Renal pelvis (tissue), 4 donors: ENCODE data around the gene CHKB. TPM values are rescaled to one million over a fixed set of nuclear protein-coding genes. Genes with fewer than 3 reads are reported as not detected.
"Not testable (repeated sequence)": the region's sequence is repeated elsewhere in the genome, so short reads cannot be mapped to it uniquely, and the experiment has no call there.

ENCODE experiments used
- DNase-seq: peaks from one replicate; pipeline ENCODE4 v3.0.0-alpha.2; 2013
- polyA plus RNA-seq, 3 donors: library from polyadenylated mRNA; unstranded; fragments of 120-200 nt; gene quantifications; one replicate each; pipeline ENCODE4 v1.2.1, GENCODE V29; 2013; ENCODE audit not compliant: insufficient read length in 3 of 3

The CHKB gene
- polyA plus RNA-seq, 3 donors, result 74.5 to 109 (median 105) TPM

DNA sequence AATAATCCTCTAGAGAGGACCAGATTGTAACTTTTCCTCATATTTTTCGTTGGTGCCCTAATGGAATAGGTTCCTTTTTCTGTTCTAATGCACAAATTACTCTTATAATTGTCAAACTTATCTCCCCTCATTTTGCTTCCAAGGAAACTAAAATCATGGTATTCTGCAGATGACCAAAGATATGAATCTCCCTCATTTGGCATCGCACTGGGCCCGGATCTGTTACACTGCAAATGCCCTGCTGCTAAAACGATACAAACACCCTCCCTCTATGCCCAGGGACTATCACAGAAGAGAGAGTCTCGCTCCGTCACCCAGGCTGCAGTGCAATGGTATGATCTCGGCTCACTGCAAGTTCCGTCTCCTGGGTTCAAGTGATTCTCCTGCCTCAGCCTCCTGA, 29.3 kb downstream of the CHKB start:
- DNase-seq, result no peak

DNA sequence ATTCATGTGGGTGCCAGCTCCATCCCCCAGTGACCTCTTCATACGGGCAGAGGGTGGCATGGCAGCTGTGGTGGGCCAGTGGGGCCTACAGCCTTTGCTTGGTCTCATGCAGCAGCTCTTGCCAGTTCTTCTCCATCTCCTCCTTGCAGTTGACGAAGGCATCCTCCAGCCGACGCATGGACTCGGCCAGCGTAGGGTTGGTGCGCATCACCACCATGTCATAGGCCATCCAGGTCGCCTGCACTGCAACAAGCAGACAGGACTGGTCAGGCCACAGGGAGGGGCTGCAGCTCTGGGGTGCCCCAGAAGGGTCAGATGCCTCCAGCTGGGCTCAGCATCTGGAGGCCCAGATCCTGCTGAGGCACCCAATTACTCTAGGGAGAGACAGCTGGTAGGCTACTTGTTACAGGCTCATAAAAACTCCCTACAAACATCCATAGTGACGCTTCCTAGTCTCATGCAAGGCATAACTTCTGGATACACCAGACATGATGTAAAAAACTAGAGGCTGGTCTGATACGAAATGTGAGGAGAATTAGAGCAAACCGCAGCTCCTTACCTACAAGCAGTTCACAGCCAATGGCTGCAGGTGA, 31.4 kb downstream of the CHKB start:
- no peak for DNase-seq

DNA sequence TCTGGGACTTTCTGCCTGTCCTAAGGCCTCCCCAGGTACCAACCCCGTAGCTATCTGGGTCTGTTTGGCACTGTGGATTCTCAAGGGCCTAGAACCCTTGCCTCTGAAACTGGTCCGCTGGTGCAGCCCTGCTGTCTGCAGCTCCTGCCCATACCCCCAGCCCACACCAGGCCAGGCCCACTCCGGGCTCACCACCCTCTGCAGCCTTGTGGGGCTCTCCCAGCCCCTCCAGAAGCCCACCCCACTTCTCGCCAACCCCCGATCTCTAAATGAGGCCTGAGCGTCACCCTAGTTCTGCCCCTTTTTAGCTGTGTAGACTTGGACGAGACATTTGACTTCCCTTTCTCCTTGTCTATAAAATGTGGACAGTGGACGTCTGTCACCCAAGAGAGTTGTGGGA, 32.3 kb downstream of the CHKB start:
- no peak for DNase-seq

DNA sequence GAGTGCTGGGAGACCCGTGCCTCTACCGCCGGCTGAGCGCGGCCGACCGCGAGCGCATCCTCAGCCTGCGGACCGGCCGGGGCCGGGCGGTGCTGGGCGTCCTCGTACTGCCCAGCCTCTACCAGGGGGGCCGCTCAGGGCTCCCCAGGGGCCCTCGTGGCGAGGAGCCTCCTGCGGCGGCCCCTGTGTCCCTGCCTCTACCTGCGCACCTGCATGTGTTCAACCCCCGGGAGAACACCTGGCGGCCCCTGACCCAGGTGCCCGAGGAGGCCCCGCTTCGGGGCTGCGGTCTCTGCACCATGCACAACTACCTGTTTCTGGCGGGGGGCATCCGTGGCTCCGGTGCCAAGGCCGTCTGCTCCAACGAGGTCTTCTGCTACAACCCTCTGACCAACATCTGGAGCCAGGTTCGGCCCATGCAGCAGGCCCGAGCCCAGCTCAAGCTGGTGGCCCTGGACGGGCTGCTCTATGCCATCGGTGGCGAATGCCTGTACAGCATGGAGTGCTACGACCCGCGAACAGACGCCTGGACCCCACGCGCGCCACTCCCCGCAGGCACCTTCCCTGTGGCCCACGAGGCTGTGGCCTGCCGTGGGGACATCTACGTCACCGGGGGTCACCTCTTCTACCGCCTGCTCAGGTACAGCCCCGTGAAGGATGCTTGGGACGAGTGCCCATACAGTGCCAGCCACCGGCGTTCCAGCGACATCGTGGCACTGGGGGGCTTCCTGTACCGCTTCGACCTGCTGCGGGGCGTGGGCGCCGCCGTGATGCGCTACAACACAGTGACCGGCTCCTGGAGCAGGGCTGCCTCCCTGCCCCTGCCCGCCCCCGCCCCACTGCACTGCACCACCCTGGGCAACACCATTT, 33.5 kb downstream of the CHKB start:
- no peak for DNase-seq

DNA sequence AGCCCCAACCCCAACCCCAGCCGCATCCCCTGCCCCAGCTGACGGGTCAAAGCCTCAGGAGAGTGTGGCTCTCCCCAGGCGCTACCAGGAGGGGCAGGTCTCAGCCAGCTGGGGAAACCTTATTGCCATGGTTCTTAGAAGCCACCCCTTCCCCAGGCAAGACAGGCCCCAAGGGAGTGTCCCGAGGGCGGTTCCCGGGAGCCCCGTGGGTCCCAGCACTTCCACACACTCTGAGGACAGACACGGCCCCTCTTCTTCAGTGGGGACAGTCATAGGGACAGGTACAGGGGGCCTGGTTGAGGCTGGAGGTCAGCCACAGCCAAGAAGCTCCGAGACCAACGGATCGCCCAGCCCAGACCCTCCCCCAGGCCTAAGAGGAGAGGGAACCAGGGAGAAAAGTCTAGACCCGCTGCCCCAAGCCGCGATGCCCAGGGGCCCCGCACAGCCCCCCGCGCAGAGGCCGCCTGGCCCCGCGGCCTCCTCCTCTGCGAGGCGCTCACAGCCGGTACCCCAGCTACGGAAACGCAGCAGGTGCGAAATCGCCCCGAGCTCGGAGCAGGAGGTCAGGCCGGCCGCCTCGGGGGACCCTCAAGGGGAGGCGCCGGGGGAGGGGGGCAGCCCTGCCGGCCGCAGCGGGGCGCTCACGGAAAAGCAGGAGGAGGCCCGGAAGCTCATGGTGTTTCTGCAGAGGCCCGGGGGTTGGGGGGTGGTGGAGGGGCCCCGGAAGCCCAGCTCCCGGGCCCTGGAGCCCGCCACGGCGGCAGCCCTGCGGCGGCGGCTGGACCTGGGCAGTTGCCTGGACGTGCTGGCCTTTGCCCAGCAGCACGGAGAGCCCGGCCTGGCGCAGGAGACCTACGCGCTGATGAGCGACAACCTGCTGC, 34.4 kb downstream of the CHKB start:
- DNase-seq, result no peak

DNA sequence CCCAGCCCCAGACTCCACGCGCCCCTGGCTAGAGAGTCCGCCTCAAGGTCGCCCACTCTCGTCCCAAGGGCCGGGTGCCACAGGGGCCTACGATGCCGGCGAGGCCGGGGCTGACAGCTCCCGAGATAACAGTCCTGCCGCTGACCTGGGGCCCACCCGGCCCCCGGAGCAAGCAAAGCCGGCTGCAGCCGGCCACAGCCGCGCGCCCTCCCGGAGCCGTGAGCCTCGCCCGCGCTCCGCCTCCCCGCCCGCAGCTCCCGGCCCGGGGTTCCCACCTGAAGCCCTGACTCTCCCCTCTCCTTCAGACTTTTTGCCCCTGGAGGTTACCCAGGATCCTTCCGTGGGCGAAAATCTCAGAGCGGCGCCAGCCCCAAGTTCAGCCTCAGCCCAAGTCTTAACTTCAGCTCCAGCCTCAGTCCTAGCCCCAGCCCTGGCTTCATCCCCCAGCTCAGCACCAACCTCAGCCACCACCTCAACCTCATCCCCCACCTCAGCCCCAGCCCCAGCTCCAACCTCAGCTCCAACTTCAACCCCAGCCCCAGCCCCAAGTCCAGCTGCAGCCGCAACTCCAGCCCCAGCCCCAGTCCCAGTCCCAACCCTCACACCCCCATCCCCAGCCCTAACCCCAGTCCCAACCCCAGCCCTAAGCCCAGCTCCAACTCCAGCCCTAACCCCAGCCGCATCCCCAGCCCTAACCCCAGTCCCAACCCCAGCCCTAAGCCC, 35.2 kb downstream of the CHKB start:
- DNase-seq, result no peak

DNA sequence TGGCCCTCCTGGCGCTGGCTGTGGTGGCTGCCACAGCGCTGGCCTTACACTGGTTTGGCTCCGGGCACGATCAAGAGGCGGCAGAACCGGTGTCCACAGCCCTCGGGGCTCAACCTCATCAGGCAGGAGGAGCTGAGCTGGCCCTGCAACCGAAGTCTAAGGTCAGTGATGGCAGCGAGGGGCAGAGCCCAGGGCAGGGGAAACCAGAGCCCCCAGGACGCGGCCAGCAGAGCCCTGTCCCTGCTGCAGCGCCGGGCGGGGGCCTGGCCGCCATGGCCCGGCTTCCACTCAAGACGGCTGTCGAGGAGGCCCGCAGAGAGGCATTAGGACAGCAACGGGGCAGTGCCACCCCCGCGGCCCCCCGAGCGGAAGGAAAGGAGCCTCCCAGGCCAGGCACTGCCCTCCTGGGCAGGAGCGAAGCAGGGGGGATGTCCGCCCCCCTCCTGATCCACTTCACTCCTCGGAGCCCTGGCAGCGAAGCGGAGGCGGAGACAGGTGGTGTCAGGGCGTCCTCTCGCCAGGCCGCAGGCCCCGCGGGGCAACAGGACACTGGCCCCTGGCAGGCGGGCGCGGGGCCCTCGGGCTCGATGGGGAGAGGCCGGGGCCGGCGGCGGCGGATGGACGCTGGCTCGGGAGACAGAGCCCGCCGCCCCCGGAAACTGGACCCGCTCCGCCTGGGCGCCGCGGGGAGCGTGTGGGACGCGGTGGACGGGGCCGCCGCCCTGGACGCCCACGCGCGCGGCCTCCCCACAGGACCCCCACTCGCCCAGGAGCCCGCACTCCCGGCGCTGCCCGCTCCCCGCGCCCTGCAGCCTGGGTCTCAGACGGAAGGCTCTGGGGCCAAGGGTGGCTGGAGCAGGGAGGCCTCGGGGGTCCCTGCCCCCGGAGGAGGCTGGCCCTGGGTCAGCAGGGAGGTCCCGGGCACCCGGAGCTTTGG, 36.1 kb downstream of the CHKB start:
- DNase-seq, result no peak

DNA sequence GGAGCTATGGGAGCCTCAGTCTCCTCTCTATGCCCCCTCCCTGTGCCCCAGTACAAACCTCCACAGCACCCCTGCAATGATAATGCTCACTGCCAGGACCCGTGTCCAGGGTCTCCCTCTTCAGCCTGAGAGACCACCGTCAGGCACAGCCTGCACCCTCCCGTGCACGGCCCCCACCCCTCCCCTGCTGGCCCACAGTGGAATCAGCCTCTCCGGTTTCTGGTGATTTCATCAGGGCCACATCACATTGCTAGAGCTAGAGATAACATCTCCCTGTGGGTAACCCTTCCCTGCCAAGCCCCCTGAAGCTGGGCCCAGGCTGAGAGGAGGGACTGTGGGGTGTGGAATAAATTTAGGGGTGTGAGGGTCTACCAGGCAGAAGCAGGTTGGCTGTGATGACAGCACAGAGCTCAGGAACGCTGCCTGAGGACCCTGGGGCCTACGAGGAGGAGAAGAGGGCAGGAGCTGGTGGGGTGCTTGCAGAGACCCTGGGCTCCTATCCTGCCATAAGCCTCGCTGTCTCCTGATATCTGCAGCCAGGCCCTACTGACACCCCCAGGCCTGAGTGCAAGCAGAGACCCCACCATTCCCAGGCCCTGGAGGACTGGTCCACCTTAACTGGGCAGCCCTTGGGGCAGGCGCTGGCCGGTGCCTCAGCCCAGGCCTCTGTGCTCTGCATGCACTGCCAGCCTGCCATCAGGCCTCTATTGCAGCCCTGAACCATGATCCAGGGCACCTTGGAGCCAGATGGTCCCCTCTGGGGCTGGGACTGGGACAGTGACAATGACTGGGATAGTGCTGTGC, 36.9 kb downstream of the CHKB start, which contains the start of gene KLHDC7B:
Gene KLHDC7B (plus strand): TSS at position 378 of the 804 bp plus-strand sequence. CDS start 345 bp downstream, at position 723.
- DNase-seq, result no peak

DNA sequence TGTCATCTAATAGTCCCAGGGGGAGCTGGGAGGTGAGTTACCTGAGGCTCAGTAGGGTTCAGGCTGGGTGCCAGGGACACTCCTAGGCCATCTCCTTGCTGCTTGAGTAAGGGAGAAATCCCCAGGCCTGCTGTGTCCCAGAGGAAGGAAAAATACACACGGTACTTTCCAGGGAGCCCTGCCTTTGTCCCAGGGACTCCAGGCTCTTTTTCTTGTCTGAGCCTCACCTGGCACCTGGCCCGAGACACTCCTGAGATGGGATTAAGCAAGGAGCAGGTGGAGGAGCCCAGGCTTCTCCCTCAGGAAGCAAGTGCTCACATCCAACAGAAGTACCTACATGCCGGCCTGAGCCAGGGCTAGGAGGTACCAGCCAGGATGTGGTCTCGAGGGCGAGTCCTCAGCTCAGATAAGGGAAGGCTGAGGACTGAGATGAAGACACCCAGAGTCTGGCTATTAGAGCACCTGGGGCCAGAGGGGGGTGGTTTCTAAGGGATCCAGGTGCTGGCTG, 37.8 kb downstream of the CHKB start:
- DNase-seq, result no peak

DNA sequence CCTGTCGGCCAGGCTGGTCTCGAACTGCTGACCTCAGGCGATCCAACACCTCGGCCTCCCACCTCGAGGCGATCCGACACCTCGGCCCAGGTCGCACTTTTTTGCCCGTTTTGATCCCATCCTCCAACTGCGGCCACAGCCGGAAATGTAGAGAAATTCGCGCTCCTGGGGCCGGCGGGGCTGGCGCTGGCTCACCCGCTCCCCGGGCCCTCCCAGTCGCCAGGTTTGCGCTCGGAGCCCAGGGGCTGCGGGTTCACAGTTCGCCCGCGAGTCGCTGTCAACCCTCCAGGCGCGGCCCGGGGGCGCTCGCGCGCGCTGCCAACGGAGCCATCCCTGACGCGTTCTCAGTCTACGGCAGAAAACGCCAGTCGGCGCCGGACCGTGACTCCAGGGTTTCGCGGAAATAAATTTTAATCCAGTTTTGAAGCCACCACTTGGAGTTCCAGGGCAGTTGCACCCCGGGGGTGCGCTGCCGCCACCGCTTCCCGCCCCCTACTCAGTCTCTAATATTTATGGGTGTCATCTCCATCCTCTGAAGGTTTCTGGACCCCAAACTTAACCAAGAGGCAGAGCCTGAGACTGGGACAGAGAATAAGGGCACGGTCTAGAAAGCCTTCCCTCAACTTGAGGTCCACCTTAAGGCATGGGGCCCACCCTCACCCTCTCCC, 38.4 kb downstream of the CHKB start:
- no peak for DNase-seq

DNA sequence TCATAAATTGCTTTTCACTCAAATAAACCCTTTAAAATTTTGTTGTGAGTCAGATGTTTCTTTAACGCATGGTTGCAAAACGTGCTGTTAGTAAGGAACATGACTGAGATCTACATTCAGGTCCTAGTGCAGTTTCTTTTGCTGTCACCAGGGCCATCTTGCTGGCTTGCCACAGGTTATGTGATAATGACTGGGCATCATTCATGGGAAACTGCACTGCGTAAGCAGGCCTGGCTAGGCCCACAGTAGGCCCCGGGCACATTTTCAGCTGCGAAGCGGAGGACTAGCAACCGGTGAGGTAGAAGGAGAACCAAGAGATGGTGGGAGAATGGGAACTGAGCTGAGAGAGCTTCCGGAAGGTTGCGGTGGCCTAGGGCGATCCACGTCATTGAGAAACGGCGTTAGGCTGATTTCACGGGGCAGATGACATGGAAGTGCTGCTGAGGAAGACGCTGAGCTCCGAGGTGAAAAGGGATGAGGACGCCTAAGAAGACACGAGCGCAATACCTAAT, 40.2 kb downstream of the CHKB start:
- DNase-seq, result no peak

DNA sequence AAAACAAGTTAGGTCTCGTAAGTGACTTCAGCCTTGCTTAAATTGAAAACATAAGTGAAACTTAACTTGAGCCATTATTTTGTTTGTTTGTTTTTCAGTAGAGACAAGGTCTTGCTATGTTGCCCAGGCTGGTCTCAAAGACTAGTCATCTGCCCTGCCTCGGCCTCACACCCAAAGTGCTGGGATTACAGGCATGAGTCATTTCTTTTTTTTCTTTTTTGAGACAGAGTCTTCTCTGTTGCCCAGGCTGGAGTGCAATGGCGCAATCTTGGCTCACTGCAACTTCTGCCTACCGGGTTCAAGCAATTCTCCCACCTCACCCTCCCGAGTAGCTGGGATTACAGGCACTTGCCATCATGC, 41.0 kb downstream of the CHKB start:
- not testable (repeated sequence) for DNase-seq

DNA sequence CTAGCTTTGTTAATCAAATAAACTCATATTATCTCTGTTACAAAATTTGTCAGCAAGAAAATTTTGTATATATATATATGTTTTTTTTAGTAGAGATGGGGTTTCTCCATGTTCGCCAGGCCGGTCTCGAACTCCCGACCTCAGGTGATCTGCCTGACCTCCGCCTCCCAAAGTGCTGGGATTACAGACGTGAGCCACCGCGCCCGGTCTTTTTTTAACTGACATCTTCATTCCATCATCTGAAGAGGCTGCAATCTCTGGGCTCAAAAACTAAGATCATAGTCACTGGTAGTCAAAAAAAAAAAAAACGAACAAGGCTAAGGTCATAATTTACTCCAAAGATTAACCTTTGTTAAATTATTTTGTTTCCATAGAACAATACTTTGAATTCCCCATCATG, 42.3 kb downstream of the CHKB start:
- DNase-seq, result no peak

DNA sequence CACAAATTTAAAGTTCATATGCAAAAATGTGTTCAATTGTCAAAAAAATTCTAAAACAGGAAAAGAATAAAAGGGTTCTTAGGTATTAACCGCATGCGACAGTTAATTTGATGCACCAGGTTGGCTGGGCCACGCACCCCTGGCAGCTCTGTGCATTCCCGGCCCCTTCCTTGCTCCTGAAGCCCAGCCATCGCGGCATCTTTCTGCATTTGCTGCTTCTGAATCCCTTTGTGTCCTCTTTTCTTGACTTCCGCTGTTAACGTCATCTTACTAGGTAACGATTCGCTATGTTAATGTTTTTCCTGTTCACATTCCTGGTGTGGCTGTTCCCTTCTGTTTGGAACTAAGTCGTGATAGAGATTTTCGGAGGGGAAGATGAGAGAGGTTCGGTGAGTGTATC, 44.9 kb downstream of the CHKB start:
- no peak for DNase-seq

DNA sequence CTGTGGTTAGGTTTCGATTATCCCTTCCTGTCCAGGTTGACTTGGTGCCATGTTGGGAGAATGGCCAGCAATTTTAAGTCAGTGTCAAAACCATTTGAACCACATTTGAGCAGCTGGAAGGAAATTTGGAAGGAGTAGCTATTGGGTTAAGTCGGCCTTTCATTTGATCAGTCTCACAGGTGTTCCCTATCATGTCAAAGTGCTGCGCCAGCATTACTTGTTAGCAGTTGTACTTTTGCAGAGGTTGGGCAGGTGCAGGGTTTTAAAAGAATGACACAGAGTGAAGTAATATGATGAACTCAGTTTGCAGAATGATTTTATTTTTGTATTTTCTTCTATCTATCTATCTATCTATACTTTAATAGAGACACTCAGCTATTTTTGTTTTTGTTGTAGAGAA, 46.4 kb downstream of the CHKB start:
- no peak for DNase-seq

DNA sequence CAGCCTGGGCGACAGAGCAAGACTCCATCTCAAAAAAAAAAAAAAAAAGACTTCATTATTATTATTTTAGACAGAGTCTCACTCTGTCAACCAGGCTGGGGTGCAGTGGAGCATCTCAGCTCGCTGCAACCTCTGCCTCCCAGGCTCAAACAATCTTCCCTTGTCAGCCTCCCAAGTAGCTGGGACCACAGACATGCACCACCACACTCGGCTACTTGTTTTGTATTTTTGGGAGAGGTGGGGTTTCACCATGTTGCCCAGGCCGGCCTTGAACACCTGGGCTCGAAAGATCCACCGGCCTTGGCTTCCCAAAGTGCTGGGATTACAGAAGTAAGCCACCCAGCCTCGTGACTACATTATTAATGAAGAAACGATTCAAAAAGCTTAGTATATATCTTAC, 47.5 kb downstream of the CHKB start:
- DNase-seq, result no peak

DNA sequence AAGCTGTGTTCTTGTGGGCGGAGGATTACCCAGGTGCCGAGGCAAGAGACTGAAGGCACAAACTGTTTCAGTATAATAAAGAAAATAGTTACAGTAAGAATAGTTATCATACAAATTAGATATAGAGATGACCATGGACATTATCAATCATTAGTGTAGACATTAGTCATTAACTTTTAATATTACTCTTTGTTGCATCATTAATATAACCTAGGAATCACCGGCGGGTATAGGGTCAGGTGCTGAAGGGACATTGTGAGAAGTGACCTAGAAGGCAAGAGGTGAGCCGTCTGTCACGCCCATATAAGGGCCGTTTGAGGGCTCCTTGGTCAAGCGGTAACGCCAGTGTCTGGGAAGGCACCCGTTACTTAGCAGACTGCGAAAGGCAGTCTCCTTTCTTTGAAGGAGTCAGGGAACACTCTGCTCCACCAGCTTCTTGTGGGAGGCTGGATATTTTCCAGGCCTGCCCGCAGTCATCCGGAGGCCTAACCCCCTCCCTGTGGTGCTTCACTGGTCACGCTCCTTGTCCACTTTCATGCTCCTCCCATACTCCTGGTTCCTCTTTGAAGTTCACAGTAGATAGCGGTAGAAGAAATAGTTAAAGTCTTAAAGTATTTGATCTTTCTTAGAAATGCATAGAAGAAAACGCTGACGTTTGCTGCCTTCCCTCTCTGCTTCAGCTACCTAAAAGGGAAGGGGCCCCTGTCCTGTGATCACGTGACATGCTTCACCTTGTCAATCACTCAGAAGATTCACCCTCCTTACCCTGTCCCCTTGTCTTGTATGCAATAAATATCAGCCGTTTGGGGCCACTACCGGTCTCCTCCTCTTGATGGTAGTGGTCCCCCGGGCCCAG, 48.6 kb downstream of the CHKB start:
- DNase-seq, result not testable (repeated sequence)
